ENCODE measurements around the gene SIGMAR1.
"Not testable (repeated sequence)": the region's sequence is repeated elsewhere in the genome, so short reads cannot be mapped to it uniquely, and the experiment has no call there.

SIGMAR1 gene

DNA sequence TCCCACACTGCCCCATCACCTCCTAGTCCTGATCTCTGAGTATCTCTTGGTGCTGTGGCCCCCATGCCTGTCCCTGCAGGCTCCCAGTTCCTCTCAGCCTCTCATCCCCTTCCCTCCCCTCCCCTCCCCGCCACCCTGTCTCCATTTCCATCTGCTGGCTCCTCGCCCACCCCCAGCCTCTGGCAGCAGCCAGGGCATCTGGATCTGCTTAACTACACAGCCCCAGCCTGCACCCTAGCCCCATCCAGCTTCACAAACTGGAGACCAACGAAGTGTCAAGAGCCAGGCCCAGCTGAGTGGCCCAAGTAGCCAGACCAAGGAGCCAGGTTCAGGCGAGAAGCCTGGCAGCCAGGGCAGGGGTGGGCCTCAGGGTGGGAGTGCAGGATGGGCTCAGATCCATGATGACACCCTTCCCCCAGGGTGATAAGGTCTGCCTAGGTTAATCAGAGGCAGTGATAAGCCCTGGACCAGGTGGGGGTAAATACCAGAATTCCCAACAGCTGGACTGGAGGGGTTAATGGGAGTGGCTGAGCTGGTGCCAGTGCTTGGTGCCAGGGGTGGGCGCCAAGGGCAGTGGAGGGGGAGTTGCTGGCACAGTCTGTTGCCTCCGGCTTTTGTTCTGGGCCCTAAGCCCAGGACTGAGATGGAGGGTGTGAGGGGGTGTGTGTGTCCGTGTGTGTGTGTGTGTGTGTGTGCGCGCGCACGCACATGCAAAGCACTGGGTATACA lies 16.9 kb upstream of the SIGMAR1 start:
- DNase-seq (ENCODE audit: low read depth) = no peak

DNA sequence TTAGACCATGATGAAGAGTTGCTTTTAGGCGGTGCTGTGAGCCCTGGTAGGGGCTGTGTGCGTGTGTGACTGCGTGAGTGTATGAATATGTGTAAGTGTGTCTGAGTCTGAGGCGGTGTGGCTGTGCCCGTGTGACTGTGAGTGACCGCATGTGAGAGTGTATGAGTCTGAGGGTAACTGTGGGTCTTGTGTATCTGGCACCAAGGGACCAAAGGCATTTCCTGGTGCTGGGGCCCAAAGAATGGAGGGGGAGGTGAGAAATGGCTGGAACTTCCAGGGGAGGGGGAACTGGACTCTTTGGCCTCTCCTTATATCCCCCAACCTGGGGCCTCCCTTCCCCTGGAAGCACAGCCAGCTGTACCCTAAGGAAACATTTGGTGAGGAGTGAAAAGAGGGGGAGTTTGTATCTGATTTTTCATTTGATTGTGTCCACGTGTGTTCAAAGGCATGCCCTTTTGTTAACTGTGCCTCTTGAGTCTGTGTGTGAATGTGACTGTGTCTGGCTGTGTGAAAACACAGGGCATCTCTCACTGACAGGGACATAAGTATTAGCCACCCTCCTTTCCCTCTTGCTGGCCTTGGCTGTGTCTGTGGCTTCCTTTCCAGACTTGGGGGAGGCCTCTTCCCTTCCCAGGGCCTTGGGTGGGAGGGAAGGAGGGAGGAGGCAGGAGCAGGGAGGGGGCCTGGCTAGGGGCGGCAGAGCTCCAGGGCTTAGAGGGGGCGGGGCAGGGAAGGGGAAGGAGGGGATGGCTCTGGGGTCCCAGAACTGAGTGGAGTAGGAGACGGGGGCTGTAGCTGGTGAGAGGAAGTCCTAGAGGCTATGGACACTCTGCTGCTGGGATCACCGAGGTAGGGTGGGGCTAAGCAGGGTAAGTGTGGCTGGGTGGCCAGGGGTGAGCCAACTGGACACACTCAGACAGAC lies 15.8 kb upstream of the SIGMAR1 start:
- DNase-seq (ENCODE audit: low read depth) = no peak

DNA sequence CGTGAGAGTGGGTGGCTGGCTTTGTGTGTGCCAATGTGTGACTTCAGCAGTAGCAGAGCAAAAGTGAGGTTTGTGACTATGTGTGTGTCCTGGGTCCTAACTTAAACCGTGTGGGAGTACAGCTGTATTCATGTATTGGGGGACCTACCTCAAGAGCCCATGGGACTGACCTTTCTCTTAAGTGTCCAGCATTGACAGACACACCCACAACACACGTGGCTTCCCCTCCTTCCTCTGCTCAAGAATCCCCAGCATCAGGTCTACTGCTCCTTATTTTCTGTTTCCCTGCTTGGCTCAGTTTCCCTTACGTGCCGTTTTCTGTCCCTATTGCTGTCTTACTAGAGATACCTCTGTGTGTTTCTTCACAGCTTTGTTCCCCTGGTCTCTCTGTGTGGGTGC lies 15.0 kb upstream of the SIGMAR1 start:
- DNase-seq (ENCODE audit: low read depth) = no peak

GRCh38 chr9:34651876-34652601 lies 14.5 kb upstream of the SIGMAR1 start, which contains the start of gene IL11RA:
Gene IL11RA, plus strand, starts transcription at chr9:34652185. Its CDS starts 3,033 bp downstream, at chr9:34655218.
- DNase-seq (ENCODE audit: low read depth) = no peak

- DNase-seq (ENCODE audit: low read depth) = no peak
Measured at GRCh38 chr9:34651321-34651720, 13.7 kb upstream of the SIGMAR1 start.

DNA sequence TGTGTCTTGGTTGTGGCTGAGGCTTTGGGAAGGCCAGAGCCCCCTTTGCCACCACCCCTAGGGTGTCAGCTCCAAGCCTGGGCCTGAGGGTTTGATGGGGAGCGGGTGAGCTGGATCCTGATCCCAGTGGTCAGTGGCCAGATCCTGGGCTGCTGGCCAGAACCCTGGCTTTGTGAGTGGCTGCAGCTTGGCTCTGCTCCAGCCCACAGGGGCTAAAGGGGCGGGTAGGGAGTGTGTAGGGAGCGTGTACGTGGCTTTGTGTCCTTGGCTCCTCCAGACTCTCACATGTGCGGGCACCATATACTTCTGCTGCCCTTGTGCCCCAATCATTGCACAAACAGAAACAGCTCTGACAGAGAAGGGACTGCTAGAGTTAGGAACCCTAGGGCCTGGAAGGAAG lies 13.2 kb upstream of the SIGMAR1 start:
- DNase-seq (ENCODE audit: low read depth) = no peak

DNA sequence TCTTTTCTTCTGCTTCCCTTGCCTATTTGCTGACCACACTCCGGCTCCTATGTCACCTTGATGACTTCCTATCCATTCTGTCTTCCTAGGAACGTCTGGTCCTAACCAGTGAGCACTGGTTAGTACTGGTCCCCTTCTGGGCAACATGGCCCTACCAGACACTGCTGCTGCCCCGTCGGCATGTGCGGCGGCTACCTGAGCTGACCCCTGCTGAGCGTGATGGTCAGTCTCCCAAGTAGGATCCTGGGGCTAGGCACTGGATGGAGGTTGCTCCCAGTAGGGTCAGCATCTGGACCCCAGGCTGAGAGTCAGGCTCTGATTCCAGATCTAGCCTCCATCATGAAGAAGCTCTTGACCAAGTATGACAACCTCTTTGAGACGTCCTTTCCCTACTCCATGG lies 11.1 kb upstream of the SIGMAR1 start:
- no peak for DNase-seq (ENCODE audit: low read depth)

- no peak for DNase-seq (ENCODE audit: low read depth)
Measured at GRCh38 chr9:34647651-34648050, 10.1 kb upstream of the SIGMAR1 start.

DNA sequence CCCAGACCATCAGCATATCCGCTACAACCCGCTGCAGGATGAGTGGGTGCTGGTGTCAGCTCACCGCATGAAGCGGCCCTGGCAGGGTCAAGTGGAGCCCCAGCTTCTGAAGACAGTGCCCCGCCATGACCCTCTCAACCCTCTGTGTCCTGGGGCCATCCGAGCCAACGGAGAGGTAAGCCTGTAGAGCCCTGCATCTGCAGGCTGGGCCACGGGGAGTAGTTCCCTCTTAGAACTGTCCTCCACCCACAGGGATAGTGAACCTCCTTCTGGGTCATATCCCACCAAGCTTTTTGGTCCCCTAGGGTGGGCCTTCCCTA lies 9.5 kb upstream of the SIGMAR1 start:
- no peak for DNase-seq (ENCODE audit: low read depth)

- peak; percentile 46 for DNase-seq (ENCODE audit: low read depth)
Measured at GRCh38 chr9:34646211-34647083, 8.9 kb upstream of the SIGMAR1 start, which contains the start of gene GALT. Gene GALT, plus strand, starts transcription at chr9:34646675. Its CDS starts 30 bp downstream, at chr9:34646705.

- no peak for DNase-seq (ENCODE audit: low read depth)
Measured at GRCh38 chr9:34644766-34645314, 7.3 kb upstream of the SIGMAR1 start.

- DNase-seq (ENCODE audit: low read depth) = no peak
Measured at GRCh38 chr9:34642679-34643078, 5.1 kb upstream of the SIGMAR1 start.

GRCh38 chr9:34639322-34639721 lies 1.7 kb upstream of the SIGMAR1 start:
- DNase-seq (ENCODE audit: low read depth) = not testable (repeated sequence)

DNA sequence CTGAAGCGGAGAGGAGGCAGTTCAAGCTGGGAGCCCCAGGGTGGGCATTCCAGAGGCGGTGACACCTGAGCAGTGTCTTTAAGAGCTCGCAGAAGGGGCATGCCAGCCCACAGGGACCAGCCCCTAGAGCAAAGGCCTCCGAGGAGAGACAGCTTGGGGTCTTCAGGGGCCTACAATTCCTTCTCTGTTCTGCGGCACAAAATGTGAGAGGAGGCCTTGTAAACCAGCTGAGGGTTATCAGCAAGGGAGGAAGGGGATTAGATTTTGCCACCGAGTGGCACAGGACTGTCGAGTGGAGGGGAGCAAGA lies 505 bp upstream of the SIGMAR1 start:
- DNase-seq (ENCODE audit: low read depth) = no peak

- no peak for DNase-seq (ENCODE audit: low read depth)
Measured at GRCh38 chr9:34636791-34637355, 714 bp downstream of the SIGMAR1 start.

DNA sequence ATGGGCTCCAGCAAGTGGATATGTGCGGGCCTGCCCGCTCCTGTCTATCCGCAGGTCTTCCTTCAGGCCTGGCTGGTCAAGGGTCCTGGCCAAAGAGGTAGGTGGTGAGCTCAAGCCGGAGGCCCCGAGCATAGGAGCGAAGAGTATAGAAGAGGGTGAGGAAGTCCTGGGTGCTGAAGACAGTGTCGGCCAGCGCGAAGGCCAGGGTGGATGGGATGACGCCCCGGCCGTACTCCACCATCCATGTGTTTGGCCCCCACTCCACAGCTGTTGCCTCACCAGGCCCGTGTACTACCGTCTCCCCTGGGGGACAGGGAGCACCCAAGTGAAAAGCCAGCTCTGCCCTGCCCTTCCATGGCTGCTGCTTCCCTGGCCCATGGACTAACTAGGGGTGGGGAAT lies 2.0 kb downstream of the SIGMAR1 start:
- DNase-seq (ENCODE audit: low read depth) = no peak

DNA sequence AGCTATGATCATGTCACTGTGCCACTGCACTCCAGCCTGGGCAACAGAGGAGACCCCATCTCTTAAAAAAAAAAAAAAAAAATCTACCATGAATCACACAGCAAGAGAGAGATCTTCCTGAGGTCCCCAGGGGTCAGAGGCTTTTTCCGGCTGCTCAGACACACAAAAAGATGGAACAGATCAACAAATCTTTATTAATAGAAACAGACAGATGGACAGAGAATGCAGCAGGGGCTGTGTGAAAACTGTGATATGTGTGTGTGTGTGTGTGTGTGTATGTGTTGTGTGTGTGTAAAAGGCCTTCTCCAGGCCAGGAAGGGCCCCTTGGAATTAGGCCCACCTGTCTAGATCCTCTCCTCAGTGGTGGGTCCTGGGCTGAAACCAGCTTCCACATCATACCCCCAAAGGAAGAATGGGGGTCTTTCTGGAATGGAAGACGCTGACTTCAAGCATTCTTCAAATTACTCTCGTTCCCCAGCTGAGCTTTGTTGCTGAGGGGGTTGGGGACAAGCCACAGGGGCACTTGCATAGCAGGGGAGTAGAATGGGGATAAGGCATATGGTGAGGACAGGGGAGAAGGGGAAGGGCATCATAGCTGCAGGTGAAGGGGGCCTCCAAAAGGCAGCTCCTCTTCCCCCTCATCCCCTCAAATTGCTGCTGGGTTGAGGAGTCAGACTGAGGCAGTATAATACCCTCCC lies 2.9 kb downstream of the SIGMAR1 start:
- DNase-seq (ENCODE audit: low read depth) = no peak

DNA sequence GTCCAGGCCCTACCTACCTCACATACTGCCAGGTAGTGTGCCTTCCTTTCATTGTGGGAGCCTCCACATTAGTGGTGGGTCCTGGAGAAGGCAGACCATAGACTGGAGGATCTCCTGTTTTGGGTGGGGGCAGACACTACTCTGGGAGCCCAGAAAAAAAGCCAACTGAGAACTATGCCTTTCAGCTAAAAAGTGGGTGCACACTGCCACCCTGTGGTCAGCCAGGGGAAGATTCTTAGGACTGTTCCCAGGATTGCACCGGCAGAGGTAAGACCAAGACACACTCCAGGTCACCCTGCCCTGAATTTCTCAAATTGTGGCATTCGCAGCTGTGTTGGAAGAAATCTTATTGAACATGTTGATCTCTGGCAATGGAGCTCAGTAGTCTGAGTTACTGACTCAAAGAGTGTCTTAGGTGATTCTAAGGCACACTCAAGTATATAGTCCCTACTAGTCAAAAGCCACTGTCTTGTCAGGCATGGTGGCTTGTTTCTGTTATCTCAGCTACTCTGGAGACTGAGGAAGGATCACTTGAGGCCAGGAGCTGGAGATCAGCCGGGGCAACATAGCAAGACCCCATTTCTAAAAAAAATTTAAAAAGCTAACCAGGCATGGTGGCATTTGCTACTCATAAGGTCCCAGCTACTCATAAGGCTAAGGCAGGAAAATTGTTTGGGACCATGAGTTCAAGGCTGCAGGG lies 3.6 kb downstream of the SIGMAR1 start:
- DNase-seq (ENCODE audit: low read depth) = peak; percentile 26

DNA sequence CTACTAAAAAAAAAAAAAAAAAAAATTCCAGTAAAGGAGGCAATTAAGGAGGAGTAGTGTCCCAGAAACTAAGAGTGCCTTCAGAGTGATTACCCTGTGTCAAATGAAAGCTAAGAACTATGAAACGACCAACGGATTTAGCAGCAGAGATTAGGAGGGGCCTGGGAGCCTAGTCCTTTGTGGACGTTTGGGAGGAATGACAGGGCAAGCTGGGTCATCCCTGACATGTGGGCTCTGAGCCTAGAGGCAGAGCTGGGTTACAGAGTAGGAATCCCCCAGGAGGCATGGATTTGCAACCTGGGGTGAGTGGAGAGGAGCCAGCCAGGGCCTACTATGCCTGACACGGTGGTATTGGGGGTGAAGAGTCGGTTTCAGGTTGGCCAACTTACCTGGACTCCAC lies 4.4 kb downstream of the SIGMAR1 start:
- no peak for DNase-seq (ENCODE audit: low read depth)

All from non-pigmented ciliary epithelial cell (primary cell).